HG03457 (cell line): ENCODE results near the gene VPS54.
A peak's percentile ranks its signal among the peaks of the same experiment; 100 is the strongest.

Experiments used
- ATAC-seq: cut with Tn5 transposase; IDR thresholded peaks from one replicate; pipeline ENCODE4 v1.9.1; 2021; ENCODE audit warnings: moderate number of reproducible peaks; ENCODE audit not compliant: unreplicated experiment

The VPS54 gene

GRCh38 chr2:64024259-64024949 lies 5.2 kb upstream of the VPS54 start:
- ATAC-seq = no peak

GRCh38 chr2:64023485-64024258 lies 4.4 kb upstream of the VPS54 start:
- no peak for ATAC-seq

GRCh38 chr2:64021578-64021977 lies 2.4 kb upstream of the VPS54 start:
- ATAC-seq = no peak

GRCh38 chr2:64019975-64020528 lies 824 bp upstream of the VPS54 start:
- ATAC-seq = no peak

GRCh38 chr2:64018701-64019082 lies 536 bp downstream of the VPS54 start:
- ATAC-seq = peak; percentile 33

- ATAC-seq = no peak
These were observed 1.2 kb downstream of the VPS54 start for GRCh38 chr2:64017811-64018700.

- no peak for ATAC-seq
These were observed 3.3 kb downstream of the VPS54 start for GRCh38 chr2:64015898-64016297.

- no peak for ATAC-seq
These were observed 3.8 kb downstream of the VPS54 start for GRCh38 chr2:64015391-64015790.

GRCh38 chr2:64014628-64015027 lies 4.6 kb downstream of the VPS54 start:
- ATAC-seq = no peak

GRCh38 chr2:64013053-64013452 lies 6.2 kb downstream of the VPS54 start:
- no peak for ATAC-seq

GRCh38 chr2:64012115-64012514 lies 7.1 kb downstream of the VPS54 start:
- no peak for ATAC-seq

- no peak for ATAC-seq
These were observed 10.7 kb downstream of the VPS54 start for GRCh38 chr2:64008434-64009009.

GRCh38 chr2:64007924-64008323 lies 11.3 kb downstream of the VPS54 start:
- ATAC-seq = no peak

GRCh38 chr2:64005707-64006356 lies 13.4 kb downstream of the VPS54 start:
- ATAC-seq = no peak

- no peak for ATAC-seq
These were observed 16.0 kb downstream of the VPS54 start for GRCh38 chr2:64003239-64003638.

GRCh38 chr2:64001382-64002101 lies 17.7 kb downstream of the VPS54 start:
- ATAC-seq = no peak

- ATAC-seq = no peak
These were observed 18.4 kb downstream of the VPS54 start for GRCh38 chr2:64000630-64001381.

- ATAC-seq = no peak
These were observed 20.2 kb downstream of the VPS54 start for GRCh38 chr2:63999049-63999448.
